H1 (cell line): ENCODE data around the gene TP53I11. TPM values are rescaled to one million over a fixed set of nuclear protein-coding genes. Genes with fewer than 3 reads are reported as not detected.
A peak's percentile ranks its signal among the peaks of the same experiment; 100 is the strongest.

ENCODE experiments used
- CTCF ChIA-PET: fragments of 300-600 bp; sonication (Branson Sonifier 250); formaldehyde crosslinking; loops from one replicate; lab custom pipeline; 2021; ENCODE audit not compliant: partially characterized antibody; lab: Charles Lee
- POLR2A ChIA-PET: fragments of 300-600 bp; sonication (Branson Sonifier 250); formaldehyde crosslinking; loops from one replicate; lab custom pipeline; 2021; ENCODE audit warnings: inconsistent platforms; ENCODE audit not compliant: partially characterized antibody; lab: Charles Lee
- DNase-seq, 2 experiments: peaks; one replicate each; pipeline versions ENCODE4 v3.0.0 to v3.0.0-alpha.2; 2010 to 2022; ENCODE audit warnings: low spot score in 2 of 2, low read depth in 1 of 2, mixed read lengths in 1 of 2
- FAIRE-seq: peaks from 2 replicates; lab custom pipeline; 2011; peaks lifted over from hg19 to GRCh38; lab: Jason Lieb, UNC
- H2AFZ ChIP-seq: 2 replicates; pipeline ENCODE4 v1.8.1; 2012; ENCODE audit warnings: low read length, inconsistent platforms
- H2AK5ac ChIP-seq: 2 replicates; pipeline ENCODE4 v1.6.1; 2013; ENCODE audit warnings: low read depth, low read length
- H2BK120ac ChIP-seq: replicated peaks from 2 replicates; pipeline ENCODE3; 2013; ENCODE audit warnings: low read depth, low read length, inconsistent platforms
- H2BK12ac ChIP-seq: 2 replicates; pipeline ENCODE4 v1.6.1; 2013; ENCODE audit warnings: low read depth, low read length
- H2BK15ac ChIP-seq: 2 replicates; pipeline ENCODE4 v1.6.1; 2013; ENCODE audit warnings: low read length
- H2BK20ac ChIP-seq: 2 replicates; pipeline ENCODE4 v1.6.1; 2013; ENCODE audit warnings: low read length
- H2BK5ac ChIP-seq: 2 replicates; pipeline ENCODE4 v1.6.1; 2013; ENCODE audit warnings: low read depth, low read length
- H3K14ac ChIP-seq: 2 replicates; pipeline ENCODE4 v1.6.1; 2013; ENCODE audit warnings: inconsistent platforms; ENCODE audit not compliant: insufficient read length
- H3K18ac ChIP-seq: 2 replicates; pipeline ENCODE4 v1.6.1; 2013; ENCODE audit warnings: low read length; ENCODE audit errors: extremely low read depth
- H3K23ac ChIP-seq: 2 replicates; pipeline ENCODE4 v1.6.1; 2013; ENCODE audit warnings: inconsistent platforms; ENCODE audit not compliant: insufficient read length
- H3K23me2 ChIP-seq: 2 replicates; pipeline ENCODE4 v1.6.1; 2013; ENCODE audit warnings: low read depth, low read length
- H3K27ac ChIP-seq: 2 replicates; pipeline ENCODE4 v1.6.1; 2011; ENCODE audit warnings: low read depth, low read length, inconsistent platforms
- H3K27me3 ChIP-seq, 4 experiments: replicated peaks in 1 of 4; 1 replicate in 1 of 4; 2 replicates in 3 of 4; pipeline versions ENCODE4 v1.6.1 to v1.8.1; 2011 to 2013; ENCODE audit warnings: low read length in 3 of 4, mild to moderate bottlenecking in 3 of 4, inconsistent platforms in 2 of 4, mixed read lengths in 2 of 4, moderate library complexity in 1 of 4; ENCODE audit not compliant: control insufficient read depth in 3 of 4, insufficient read depth in 3 of 4; ENCODE audit errors: extremely low read depth in 1 of 4
- H3K36me3 ChIP-seq, 4 experiments: 2 replicates each; pipeline versions ENCODE4 v1.6.1 to v1.8.1; 2011 to 2013; ENCODE audit warnings: mild to moderate bottlenecking in 4 of 4, low read length in 3 of 4, moderate library complexity in 2 of 4, control low read depth in 1 of 4, inconsistent platforms in 1 of 4; ENCODE audit not compliant: insufficient read depth in 4 of 4, control insufficient read depth in 2 of 4
- H3K4ac ChIP-seq: replicated peaks from 2 replicates; pipeline ENCODE3; 2013; ENCODE audit warnings: low read length, low read depth, mixed read lengths, inconsistent platforms; ENCODE audit not compliant: insufficient read length
- H3K4me1 ChIP-seq, 4 experiments: replicated peaks in 1 of 4; 1 replicate in 1 of 4; 2 replicates in 3 of 4; pipeline versions ENCODE4 v1.6.1 to v1.8.1; 2011 to 2013; ENCODE audit warnings: low read length in 3 of 4, inconsistent platforms in 2 of 4, mixed read lengths in 1 of 4; ENCODE audit not compliant: insufficient read depth in 4 of 4, control insufficient read depth in 3 of 4
- H3K4me2 ChIP-seq, 2 experiments: 2 replicates each; pipeline versions ENCODE4 v1.6.1 to v1.8.1; 2011 to 2013; ENCODE audit warnings: low read depth in 2 of 2, low read length in 2 of 2, control low read depth in 1 of 2, inconsistent platforms in 1 of 2, mild to moderate bottlenecking in 1 of 2; ENCODE audit not compliant: insufficient read depth in 1 of 2
- H3K4me3 ChIP-seq, 4 experiments: fragments of 200-600, 300-600 bp in 1 of 4; sonication (generic), shearing (Covaris generic), sonication (Bioruptor Twin) in 1 of 4; 2 replicates each; pipeline versions ENCODE4 v1.5.1 to v1.8.1; 2011 to 2016; ENCODE audit warnings: low read length in 4 of 4, low read depth in 3 of 4, control low read depth in 2 of 4, inconsistent platforms in 2 of 4, mild to moderate bottlenecking in 2 of 4, mixed read lengths in 1 of 4, moderate library complexity in 1 of 4; ENCODE audit not compliant: insufficient read depth in 2 of 4; ENCODE audit errors: extremely low read depth in 1 of 4
- H3K56ac ChIP-seq: replicated peaks from 2 replicates; pipeline ENCODE3; 2013; ENCODE audit warnings: low read depth, mild to moderate bottlenecking, mixed read lengths, low read length, inconsistent platforms; ENCODE audit not compliant: insufficient read length
- H3K79me1 ChIP-seq: 2 replicates; pipeline ENCODE4 v1.6.1; 2013; ENCODE audit warnings: low read depth, low read length, control low read depth
- H3K79me2 ChIP-seq, 2 experiments: 2 replicates each; pipeline versions ENCODE4 v1.6.1 to v1.8.1; 2012 to 2013; ENCODE audit warnings: low read length in 2 of 2, mild to moderate bottlenecking in 2 of 2, inconsistent platforms in 1 of 2; ENCODE audit not compliant: insufficient read depth in 2 of 2, control insufficient read depth in 1 of 2
- H3K9ac ChIP-seq, 4 experiments: replicated peaks in 1 of 4; 1 replicate in 1 of 4; 2 replicates in 3 of 4; pipeline versions ENCODE4 v1.6.1 to v1.8.1; 2011 to 2013; ENCODE audit warnings: low read depth in 3 of 4, low read length in 3 of 4, control low read depth in 2 of 4, mild to moderate bottlenecking in 2 of 4, moderate library complexity in 2 of 4, inconsistent platforms in 1 of 4; ENCODE audit errors: extremely low read depth in 1 of 4
- H3K9me3 ChIP-seq, 2 experiments: 2 replicates each; pipeline versions ENCODE4 v1.6.1 to v1.8.1; 2012 to 2013; ENCODE audit warnings: mild to moderate bottlenecking in 2 of 2, moderate library complexity in 2 of 2, control low read depth in 1 of 2, inconsistent platforms in 1 of 2, low read depth in 1 of 2, low read length in 1 of 2, mixed read lengths in 1 of 2; ENCODE audit not compliant: insufficient read depth in 2 of 2
- H4K20me1 ChIP-seq, 2 experiments: replicated peaks in 1 of 2; 2 replicates each; pipeline versions ENCODE3 to v1.8.1; 2011 to 2013; ENCODE audit warnings: inconsistent platforms in 2 of 2, low read length in 2 of 2, mild to moderate bottlenecking in 1 of 2; ENCODE audit not compliant: insufficient read depth in 2 of 2, control insufficient read depth in 1 of 2
- H4K5ac ChIP-seq: 2 replicates; pipeline ENCODE4 v1.6.1; 2013; ENCODE audit warnings: low read length, low read depth, mixed read lengths, inconsistent platforms; ENCODE audit not compliant: insufficient read length
- H4K8ac ChIP-seq: 2 replicates; pipeline ENCODE4 v1.8.0; 2013; ENCODE audit warnings: mild to moderate bottlenecking, moderate library complexity, low read length, inconsistent platforms; ENCODE audit not compliant: insufficient read depth; ENCODE audit errors: extremely low read depth
- H4K91ac ChIP-seq: replicated peaks from 2 replicates; pipeline ENCODE3; 2013; ENCODE audit warnings: low read length, mixed read lengths, inconsistent platforms; ENCODE audit not compliant: insufficient read length
- ATF3 ChIP-seq: IDR thresholded peaks from 2 replicates; pipeline ENCODE4 v1.6.1; 2011; ENCODE audit warnings: low read depth, mild to moderate bottlenecking, low read length; ENCODE audit not compliant: insufficient read depth
- CBX5 ChIP-seq: fragments of 300-800, 300-1000 bp; sonication (generic); IDR thresholded peaks from 2 replicates; pipeline ENCODE4 v1.7.1; 2016; ENCODE audit warnings: antibody characterized with exemption, low read length, low read depth
- GTF2F1 ChIP-seq: IDR thresholded peaks from 2 replicates; pipeline ENCODE4 v1.6.1; 2012; ENCODE audit warnings: low read depth, low read length, improper control_type of control experiment, borderline replicate concordance
- HDAC6 ChIP-seq: IDR thresholded peaks from one replicate; pipeline ENCODE4 v1.7.1; 2012; ENCODE audit warnings: low read depth, mild to moderate bottlenecking, inconsistent platforms, low read length, moderate library complexity
- KDM1A ChIP-seq: fragments of 200-600, 300-600 bp; sonication (generic); IDR thresholded peaks from 2 replicates; pipeline ENCODE4 v1.7.1; 2016; ENCODE audit warnings: mild to moderate bottlenecking, low read length, borderline replicate concordance
- POLR2AphosphoS5 ChIP-seq: IDR thresholded peaks from 2 replicates; pipeline ENCODE4 v1.6.1; 2011; ENCODE audit warnings: low read depth, low read length
- SP1 ChIP-seq: IDR thresholded peaks from 2 replicates; pipeline ENCODE4 v1.6.1; 2011; ENCODE audit warnings: low read depth, low read length
- SP2 ChIP-seq: IDR thresholded peaks from 2 replicates; pipeline ENCODE4 v1.6.1; 2012; ENCODE audit warnings: mild to moderate bottlenecking, low read length, inconsistent platforms
- SUZ12 ChIP-seq: fragments of 200-600 bp; sonication (generic); IDR thresholded peaks from 2 replicates; pipeline ENCODE4 v1.6.1; 2012; ENCODE audit warnings: mild to moderate bottlenecking, inconsistent platforms, low read length, moderate library complexity, mixed read lengths
- TAF1 ChIP-seq: IDR thresholded peaks from 2 replicates; pipeline ENCODE4 v1.6.1; 2011; ENCODE audit warnings: mild to moderate bottlenecking, low read depth, low read length
- TCF12 ChIP-seq: IDR thresholded peaks from 2 replicates; pipeline ENCODE4 v1.6.1; 2011; ENCODE audit warnings: low read depth, mild to moderate bottlenecking, low read length
- WGBS, 2 experiments: shearing (Covaris generic) in 1 of 2; methylation state at CpG; one replicate each; pipeline versions ENCODE4 v1.1.6 to v1.1.7; 2013 to 2015; ENCODE audit warnings: low lambda C conversion rate in 2 of 2, mixed read lengths in 2 of 2, inconsistent platforms in 1 of 2, low coverage in 1 of 2, missing lambda C conversion rate in 1 of 2; ENCODE audit not compliant: insufficient replicate concordance in 2 of 2, insufficient coverage in 1 of 2, insufficient read length in 1 of 2; ENCODE audit errors: extremely low coverage in 1 of 2, missing lambda C conversion rate in 1 of 2; 5-methylcytosine and 5-hydroxymethylcytosine counted together
- polyA plus RNA-seq, 7 experiments: library from polyadenylated mRNA; depleted of rRNA in 3 of 7; stranded (reverse) in 5 of 7; unstranded in 2 of 7; fragments of >200 nt in 5 of 7; fragments of 200-250 nt in 2 of 7; gene quantifications; 1 replicate in 5 of 7; 2 replicates in 1 of 7; 4 replicates in 1 of 7; pipeline versions ENCODE4 v1.2.1 to v1.2.3, GENCODE V29; 2011 to 2013; ENCODE audit warnings: missing spikeins in 2 of 7, mixed read lengths in 2 of 7
- total RNA-seq: library from RNA; stranded (reverse); fragmentation: NEBNext Ultra II Directional; extraction: Animal tissue kit (Norgen Biotek cat#: 25700); gene quantifications from 2 replicates; pipeline ENCODE4 v1.2.1, GENCODE V29; 2021
- TF ChIP-seq, protein P1 (sequence below), 3 experiments: IDR thresholded peaks; 1 replicate in 2 of 3; 2 replicates in 1 of 3; pipeline versions ENCODE4 v1.5.1 to v1.6.1; 2011; ENCODE audit warnings: low read length in 3 of 3, mild to moderate bottlenecking in 3 of 3, inconsistent platforms in 2 of 3, low read depth in 1 of 3, moderate library complexity in 1 of 3; ENCODE audit not compliant: insufficient read depth in 1 of 3; ENCODE audit errors: control extremely low read depth in 1 of 3

TP53I11 gene
- total and polyA plus RNA-seq, 2 of the 8 experiments (the other 6 are each of a cell fraction or from before 2014, with no cell fraction given), result 34.0 to 46.3 TPM

DNA sequence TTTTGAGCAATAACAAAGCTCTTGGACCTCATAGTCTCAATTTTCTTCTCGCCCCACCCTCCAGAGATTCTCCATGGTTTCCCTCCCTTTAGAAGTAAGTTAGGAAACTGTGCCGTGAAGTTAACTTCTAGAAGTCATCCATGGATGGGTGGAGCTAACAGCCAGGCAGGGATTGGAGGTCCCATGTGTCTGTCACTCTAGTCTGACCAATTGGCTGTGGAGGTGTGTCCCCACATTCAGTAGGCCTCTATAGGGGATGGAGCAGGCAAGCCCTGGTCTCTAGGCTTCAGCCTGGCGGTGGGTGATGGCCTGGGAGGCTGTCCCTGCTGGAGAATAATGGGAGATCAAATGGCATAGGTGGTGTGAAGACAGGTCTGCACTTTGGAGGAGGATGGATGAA lies 50.7 kb downstream of the TP53I11 start:
- Histone ChIP-seq H2AK5ac (no peak overlapping the region), H3K23ac (no peak overlapping the region), H3K23me2 (no peaks in the 10 kb centered on the region; the same call in 1 of the 2 replicates), H3K4ac (no peak overlapping the region), H3K18ac (no peak overlapping the region), H4K5ac (no peak overlapping the region), H3K14ac (no peak overlapping the region), H2BK12ac (no peak overlapping the region), H4K20me1 (no peaks in the 10 kb centered on the region), H3K9me3 (no peaks in the 10 kb centered on the region), H4K8ac (no peak overlapping the region), H2BK20ac (no peak overlapping the region), H3K27ac (no peak overlapping the region), H3K4me3 (no peak overlapping the region), H2BK5ac (no peak overlapping the region), H3K4me1 (peaks cover 0 to 4% (median 0%) of the 10 kb centered on the region in 4 experiments; a peak in 4 of 7 replicates), H3K4me2 (no peak overlapping the region), H4K91ac (no peak overlapping the region), H2BK15ac (no peak overlapping the region), H3K79me2 (no peaks in the 10 kb centered on the region), H3K56ac (no peak overlapping the region), H3K79me1 (no peaks in the 10 kb centered on the region), H3K9ac (no peak overlapping the region), H2AFZ (no peak overlapping the region), H3K27me3 (0 out of 7 replicates have a peak, but pooled peaks cover 0 to 3% (median 0%) of the 10 kb centered on the region in 4 experiments), H3K36me3 (no peaks in the 10 kb centered on the region), H2BK120ac (no peak overlapping the region)
- POLR2A ChIA-PET, result no interaction called here
- CTCF ChIA-PET, result interaction anchor here (0.6 to 4.3 kb wide), 9 partner anchors 12 to 283 kb away, joined by 3 to 24 read pairs (median 4); no protein-coding TSS in a partner anchor
- 75% methylated on average over 3 of the region's 3 CpGs; no CpG with 5 or more reads in 1 of the 2 experiments for whole genome bisulfite sequencing, 2 experiments
- peak in 1 of 2 experiments; percentile 73 for DNase-seq
- peak; percentile 19 for FAIRE-seq
- TF ChIP-seq CBX5 (no peak), HDAC6 (no peak), ATF3 (no peak), SP2 (peak; percentile 70), TCF12 (no peak), POLR2AphosphoS5 (no peak), SUZ12 (no peak), KDM1A (no peak), GTF2F1 (no peak), SP1 (peak; percentile 98), TAF1 (no peak)
- TF ChIP-seq, protein P1, sequence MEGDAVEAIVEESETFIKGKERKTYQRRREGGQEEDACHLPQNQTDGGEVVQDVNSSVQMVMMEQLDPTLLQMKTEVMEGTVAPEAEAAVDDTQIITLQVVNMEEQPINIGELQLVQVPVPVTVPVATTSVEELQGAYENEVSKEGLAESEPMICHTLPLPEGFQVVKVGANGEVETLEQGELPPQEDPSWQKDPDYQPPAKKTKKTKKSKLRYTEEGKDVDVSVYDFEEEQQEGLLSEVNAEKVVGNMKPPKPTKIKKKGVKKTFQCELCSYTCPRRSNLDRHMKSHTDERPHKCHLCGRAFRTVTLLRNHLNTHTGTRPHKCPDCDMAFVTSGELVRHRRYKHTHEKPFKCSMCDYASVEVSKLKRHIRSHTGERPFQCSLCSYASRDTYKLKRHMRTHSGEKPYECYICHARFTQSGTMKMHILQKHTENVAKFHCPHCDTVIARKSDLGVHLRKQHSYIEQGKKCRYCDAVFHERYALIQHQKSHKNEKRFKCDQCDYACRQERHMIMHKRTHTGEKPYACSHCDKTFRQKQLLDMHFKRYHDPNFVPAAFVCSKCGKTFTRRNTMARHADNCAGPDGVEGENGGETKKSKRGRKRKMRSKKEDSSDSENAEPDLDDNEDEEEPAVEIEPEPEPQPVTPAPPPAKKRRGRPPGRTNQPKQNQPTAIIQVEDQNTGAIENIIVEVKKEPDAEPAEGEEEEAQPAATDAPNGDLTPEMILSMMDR (IDR thresholded peaks at IDR 0.05; ENCODE audit: control extremely low read depth in 1 of 3, insufficient read depth in 1 of 3, low read depth in 1 of 3, low read length in 3 of 3), result no peak
